HG03571 (cell line): ENCODE data around the gene TUBGCP2.
"Not testable (repeated sequence)": the region's sequence is repeated elsewhere in the genome, so short reads cannot be mapped to it uniquely, and the experiment has no call there.

ENCODE experiments used
- ATAC-seq: cut with Tn5 transposase; IDR thresholded peaks from one replicate; pipeline ENCODE4 v1.9.1; 2021; ENCODE audit not compliant: unreplicated experiment

The TUBGCP2 gene

DNA sequence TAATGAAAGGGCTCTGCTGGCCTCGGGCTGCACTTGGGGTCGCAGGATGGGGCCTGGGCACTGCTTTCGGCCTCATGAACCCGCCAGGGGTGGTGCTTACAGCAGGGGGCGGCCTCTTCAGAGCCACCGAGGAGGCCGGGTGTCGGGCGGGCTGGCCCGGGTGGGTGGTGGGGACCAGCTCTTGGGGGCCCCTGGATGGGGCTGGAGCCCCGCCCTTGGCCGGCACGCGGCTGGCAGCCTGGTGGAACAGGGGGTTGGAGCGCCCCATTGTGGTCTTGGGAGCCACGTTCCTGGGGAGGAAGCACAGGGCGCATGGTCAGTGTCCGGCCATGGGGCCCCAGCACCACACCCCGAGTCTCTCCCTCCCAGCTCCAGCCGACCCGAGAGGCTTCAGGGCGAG is 40.8 kb downstream of the TUBGCP2 start:
- ATAC-seq: no peak

DNA sequence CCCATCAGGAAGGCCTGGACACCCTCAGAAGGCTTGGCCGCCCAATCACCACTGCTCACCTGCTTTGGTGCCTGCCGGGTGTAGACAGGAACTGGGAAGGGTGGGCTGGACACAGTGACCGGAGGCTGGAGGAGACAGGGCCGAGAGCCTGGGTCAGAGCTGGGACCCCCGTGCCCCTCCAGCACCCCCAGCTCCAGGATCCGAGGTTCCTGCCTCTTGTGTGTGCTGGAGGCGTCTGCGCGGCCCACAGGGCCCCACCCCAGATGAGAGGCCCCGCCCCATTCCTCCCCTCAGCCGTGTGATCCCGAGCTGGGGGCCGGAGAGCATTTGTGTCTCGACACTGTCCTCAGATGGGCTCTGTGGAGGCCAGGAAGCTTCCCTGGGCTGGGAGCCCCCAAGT is 41.4 kb downstream of the TUBGCP2 start:
- no peak for ATAC-seq

DNA sequence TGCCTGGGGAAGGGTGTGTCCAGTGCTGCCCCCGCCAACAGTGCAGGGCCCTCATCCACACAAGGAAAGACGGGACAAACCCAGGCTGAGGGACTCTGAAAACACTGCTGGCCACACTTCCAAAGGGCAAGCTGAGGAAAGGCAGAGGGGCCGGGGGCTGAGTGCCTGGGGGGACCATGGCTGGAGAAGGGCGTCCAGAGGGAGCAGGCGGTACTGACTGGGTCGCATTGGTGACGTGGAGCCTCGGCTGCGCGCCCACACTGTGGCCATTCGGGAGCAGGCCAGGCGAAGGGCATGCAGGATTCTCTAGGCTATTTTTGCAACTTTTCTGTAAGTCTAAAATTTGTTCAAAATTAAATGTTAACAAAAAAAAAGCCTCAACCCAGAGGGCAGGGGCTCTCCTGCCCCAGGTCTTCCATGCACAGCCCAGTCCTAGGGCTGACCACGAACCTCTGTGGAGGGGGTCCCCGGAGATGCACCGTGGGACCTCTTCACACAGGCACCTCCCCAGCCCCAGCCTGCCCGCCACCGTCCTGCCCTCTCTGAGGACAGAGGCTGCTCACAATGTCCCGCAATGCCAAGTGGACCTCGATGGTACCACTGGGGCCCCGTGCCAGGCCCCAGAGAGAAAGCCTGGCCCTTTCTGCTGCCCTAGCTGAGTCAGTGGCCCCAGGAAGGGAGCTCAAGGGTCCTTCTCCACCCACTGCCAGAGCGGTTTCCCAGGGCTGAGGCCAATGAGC is 42.4 kb downstream of the TUBGCP2 start:
- no peak for ATAC-seq

DNA sequence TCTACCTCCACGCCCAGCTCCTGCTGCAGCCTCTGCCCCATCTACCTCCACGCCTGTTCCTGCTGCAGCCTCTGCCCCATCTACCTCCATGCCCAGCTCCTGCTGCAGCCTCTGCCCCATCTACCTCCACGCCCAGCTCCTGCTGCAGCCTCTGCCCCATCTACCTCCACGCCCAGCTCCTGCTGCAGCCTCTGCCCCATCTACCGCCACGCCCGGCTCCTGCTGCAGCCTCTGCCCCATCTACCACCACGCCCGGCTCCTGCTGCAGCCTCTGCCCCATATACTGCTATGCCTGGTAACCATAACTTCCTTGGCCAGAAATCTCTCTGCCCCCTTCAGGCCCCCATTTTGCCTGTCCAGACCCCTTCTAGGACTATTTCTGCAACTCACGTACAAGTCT is 43.6 kb downstream of the TUBGCP2 start:
- not testable (repeated sequence) for ATAC-seq

DNA sequence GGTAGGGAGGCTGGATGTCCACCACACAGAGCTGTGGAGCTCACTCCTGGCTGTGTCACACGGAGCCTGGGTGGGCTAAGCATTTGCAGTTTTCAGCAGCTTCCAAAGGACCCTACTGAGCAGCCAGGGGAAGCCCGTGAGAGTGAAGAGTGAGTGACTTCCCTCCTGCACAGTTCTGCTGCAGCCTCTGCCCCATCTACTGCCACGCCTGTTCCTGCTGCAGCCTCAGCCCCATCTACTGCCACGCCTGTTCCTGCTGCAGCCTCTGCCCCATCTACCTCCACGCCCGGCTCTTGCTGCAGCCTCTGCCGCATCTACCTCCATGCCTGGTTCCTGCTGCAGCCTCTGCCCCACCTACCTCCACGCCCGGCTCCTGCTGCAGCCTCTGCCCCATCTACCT is 44.2 kb downstream of the TUBGCP2 start:
- no peak for ATAC-seq

DNA sequence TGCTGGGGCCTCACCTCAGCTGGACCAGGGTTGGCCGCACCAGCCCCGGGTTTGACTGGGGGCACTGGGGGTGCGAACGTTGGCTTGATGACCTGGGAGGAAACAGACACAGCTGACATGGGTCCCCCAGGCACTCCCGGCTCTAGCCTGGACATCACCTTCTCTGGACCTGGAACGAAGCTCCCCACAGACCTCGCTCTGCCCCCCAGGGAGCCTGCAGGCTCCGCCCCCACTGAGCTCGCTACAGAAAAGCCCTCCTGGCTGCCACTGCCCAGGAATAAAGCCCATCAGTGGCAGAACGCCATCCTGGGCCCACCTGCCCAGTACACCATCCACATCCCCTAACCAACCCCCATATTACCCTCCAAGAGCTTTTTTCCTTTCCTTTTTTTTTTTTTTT is 45.0 kb downstream of the TUBGCP2 start:
- ATAC-seq: no peak

DNA sequence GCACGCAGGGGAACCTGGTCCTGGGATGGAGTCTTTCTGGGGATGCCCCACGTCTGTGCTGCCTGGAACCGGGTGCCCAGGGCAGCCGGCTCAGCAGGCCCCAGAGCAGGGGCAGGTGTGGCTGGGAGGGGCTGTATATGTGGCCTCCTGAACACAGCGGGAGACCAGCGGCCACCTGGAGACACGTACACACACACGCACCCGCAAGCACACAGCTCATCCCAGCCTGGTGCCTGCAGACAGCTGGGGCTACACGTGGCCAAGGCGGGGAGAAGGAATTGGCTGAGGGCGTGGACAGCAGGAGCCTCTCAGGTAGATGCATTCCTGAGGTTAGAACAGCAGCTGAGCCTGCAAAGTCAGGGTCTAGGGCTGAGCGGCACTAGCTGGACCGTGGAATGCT is 46.0 kb downstream of the TUBGCP2 start:
- ATAC-seq: no peak

DNA sequence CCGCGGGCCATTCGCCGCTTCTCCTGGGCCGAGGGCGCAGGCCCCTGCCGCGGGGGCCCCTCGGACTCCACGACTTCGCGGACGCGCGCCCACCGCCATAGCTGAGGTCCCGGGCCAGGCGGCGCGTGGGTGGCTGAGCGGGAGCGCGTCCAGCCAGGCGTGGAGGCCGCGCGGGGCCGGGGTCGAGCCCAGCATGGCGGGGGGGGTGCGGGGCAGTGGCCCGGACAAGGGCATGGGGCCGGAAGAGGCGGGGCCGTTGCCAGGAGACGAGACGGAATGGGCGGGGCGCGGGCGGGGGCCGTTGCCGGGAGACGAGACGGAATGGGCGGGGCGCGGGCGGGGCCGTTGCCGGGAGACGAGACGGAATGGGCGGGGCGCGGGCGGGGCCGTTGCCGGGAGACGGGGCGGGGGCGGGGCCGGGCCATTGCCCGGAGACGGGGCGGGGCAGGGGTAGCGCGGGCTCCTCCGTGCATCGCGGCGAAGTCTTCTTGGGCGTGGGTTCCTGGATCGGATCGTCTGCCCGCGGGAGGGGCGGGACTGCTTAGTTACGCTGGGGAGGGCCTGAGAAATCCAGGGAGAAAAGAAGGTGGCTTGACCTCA is 46.8 kb downstream of the TUBGCP2 start:
- ATAC-seq: peak; percentile 44

DNA sequence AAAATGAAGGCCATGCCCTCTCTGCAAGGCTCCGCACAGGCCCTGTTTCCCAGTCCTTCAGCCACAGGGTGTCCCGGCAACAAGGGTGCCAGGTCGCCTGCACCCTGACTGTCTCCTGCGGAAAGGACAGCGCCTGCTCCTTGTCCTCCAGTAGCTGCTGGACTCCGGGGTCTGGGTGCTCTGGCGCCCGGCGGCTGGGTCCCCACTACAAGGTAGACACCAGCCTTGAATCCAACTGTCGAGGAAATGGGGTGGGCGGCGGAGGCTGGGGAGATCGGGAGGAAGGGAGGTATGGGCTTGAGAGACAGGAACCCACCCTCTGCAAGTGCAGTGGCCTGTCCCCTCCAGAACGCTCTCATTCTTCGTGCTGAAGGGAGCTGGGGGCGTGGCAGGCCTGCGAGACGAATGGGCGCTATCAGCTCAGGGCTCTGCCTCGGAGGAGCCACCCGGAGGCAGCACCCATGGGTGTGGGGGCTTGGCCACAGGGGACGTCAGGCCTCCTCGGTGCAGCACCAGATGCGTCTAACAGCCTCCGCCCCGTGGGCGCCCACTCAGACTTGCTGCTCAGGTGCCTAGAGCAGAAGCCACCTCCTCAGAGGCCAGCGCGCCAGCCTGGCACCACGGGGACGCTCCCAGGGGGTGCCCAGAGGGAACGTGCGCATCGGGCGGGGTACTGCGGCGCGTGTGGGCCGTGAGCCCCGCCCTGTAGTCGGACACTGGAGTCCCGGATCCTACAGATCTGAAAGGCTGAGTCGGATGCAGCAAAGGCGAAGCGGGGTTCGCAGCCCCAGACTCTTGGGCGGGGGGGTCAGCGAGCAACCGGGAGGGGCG is 47.6 kb downstream of the TUBGCP2 start:
- peak; percentile 35 for ATAC-seq

DNA sequence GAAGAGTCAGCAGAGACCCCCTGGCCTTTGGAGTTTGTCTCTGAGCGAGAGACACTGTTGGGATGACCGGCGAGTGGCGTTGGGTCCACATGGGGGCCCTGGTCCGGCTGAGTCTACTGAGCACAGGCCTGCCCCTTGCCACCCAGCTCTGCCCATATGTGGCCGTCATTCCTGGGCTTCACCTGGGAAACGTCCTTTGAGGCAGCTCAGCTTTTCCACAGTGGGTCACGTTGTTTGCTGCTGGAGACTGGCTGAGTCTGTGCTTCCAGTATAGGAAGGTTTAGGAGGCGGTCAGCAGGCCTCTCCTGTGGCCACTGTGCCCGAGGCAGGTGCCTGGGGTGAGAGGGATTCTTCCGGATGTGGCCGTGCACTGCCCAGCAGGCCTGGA is 49.1 kb downstream of the TUBGCP2 start:
- ATAC-seq: no peak

DNA sequence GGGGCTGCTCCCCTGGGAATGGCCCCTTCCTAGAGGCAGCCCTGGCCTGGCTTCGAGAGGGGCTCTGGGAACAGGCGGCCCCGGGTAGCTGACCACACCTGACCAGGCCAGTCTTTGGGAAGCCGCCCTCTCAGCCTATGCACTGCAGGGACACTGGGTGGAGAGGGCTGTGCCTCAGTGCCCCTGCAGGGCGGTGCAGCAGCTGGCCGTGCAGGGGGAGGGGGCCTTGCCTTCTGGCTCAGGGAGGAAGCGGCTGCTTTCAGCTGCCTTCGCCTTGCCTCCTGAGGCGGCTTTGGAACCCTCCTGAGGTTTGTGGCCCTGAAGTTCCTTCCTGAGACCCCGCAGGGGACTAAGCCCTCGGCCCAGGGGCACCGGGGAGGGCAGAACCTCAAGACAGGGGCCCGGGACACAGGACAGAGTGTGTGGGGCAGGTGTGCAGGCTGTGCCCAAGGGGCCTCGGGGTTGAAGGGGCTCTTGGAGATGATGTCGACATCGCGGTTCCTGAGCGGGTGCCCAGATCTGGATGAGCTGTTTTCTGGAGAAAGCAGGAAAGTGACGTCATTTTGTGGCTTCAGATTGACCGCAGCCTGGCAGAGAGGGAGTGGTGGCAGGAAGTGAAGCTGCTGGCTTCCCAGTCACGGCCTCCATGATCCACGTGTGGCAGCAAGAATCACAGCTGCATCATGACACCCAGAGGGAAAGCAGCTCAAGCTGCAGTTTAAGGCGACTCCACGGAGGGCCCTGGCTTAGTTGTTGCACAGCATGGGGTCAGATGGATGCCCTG is 49.7 kb downstream of the TUBGCP2 start:
- ATAC-seq: no peak

DNA sequence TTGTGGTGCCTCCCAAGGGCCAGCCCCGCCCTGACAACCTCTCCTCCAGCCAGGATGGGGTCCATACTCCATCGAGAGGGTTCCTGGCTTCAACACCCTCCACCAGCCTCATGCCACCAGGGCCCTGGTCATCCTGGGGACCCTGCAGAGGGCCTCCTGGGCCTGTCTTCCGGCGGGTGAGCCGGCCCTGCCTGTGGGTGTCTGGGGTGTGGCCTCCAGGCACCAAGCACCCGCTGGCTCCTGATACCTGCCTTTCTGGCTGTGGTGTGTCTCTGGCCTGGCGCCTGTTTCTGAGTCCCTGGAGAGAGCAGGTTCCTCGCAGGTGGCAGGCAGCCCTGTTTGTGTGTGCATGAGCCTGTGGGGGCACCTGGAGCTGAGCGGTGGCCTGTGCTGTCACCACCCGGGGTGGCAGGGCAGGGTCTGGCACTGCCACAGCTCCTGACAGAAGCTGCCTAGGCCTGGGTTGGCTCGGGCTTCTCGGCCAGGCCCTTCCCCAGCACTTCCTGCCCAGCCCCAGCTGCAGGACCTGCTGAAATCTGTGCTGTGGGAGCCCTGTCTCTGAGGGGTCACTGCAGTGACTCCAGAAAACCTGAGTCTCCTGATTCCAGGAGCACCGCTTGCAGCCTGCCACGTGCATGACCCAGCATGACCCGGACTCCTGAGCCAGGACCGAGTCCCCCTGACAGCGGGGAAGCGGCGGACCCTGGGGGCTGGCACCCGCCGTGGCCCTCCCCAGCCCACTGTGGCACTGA is 50.4 kb downstream of the TUBGCP2 start:
- ATAC-seq: no peak

DNA sequence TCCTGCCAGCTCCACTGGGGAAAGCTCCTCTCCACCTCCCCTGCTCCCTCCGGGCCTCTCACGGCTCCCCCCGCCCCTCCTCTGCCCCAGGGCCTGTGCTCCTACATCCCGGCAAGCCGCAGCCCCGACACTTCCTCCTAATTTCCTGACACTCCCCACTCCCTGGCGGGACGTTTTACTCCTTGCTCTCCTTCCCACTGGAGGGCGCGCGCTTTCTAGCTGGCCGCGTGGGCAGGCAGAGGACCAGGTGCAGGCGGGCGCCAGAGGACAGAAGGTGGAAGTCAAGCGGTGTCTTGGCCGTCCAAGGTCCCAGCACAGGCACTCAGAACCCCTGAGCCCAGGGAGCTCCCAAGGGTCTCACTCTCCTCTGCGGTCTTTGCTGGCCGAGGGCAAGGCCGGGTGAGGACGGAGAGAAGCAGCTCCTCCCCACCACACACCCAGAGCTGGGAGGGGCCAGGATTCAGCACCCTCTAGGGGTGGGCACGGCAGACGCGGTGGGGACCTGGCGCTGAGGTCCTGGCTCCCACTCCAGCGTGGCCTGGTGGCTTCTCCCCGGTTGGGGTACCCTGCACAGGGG is 51.1 kb downstream of the TUBGCP2 start:
- ATAC-seq: no peak

DNA sequence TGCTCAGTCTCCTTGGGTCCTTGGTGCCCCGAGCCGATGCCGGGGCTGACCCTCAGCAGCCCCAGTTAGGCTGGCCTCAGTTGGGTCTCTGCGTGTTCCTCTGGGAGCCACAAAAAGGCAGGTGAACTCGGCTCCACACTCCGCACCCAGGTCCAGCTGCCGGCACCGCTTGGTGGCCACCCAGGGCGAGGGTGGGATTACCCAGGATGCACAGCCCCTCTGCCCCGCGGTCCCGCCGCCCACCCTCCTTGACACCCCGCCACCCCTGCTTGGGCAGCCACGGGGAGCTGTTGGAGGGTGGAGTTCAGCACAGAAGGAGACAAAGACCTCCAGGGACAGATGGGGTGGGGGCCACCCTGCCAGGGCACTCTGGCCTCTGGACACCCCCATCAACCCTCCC is 53.3 kb downstream of the TUBGCP2 start:
- no peak for ATAC-seq

DNA sequence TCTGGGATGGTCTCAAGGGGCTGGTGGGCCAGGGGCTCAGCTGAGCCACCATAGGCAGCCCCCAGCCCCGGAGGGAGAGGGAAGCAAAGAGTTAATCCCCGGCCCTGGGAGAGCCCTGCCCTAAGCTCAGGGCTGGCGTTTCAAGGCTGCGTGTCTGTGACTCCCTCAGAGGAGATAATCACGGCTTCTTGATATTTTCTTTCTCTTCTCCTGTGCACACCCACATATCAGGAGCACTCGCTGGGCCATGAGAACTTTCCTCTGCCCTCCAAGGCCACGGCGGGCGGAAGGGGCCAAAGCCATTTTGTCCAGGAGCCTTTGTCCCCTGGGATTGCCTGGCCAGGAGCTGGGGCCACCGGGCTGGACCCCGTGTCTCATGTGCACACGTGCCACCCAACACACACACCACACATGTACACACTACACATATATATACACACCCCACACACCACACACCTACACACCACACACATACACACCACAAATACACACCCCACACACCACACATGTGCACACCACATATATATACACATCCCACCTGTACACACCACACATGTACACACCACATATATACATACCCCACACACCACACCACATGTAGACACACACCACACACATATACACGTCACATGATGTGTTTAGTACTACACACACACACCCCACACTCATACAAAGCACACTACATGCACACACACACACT is 54.1 kb downstream of the TUBGCP2 start:
- ATAC-seq: no peak

DNA sequence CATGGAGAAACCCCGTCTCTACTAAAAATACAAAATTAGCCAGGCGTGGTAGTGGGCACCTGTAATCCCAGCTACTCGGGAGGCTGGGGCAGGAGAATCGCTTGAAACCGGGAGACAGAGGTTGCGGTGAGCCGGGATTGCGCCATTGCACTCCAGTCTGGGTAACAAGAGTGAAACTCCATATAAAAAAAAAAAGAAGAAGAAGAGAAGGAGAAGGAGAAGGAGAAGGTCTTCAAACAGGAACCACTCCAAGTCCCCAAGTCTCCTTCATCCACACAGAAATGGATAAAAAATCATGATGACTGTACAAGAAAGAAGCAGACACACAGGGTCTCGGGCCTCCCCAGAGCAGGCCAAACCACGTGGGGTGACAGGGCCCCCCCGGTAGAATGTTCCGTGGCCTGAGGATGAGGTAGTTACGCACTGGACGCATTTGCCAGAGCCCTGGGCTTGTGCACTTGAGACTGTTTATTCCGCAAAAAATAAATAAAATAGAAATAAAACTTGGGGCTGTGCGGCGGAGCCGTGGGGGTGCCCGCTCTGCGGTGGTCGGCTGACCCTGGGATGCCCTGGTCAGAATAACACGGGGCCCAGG is 55.2 kb downstream of the TUBGCP2 start:
- no peak for ATAC-seq

DNA sequence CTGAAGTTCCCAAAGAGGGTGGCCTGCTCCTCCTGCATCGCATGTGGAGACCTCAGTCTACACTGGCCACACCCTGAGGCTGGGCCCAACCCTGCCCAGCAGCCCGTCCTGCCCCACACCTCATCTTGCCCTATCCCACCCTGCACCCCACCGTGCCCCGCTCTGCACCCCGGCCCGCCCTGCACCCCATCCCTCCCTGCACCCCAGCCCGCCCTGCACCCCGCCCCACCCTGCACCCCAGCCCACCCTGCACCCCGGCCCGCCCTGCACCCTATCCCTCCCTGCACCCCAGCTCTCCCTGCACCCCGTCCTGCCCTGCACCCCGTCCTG is 56.5 kb downstream of the TUBGCP2 start:
- no peak for ATAC-seq

DNA sequence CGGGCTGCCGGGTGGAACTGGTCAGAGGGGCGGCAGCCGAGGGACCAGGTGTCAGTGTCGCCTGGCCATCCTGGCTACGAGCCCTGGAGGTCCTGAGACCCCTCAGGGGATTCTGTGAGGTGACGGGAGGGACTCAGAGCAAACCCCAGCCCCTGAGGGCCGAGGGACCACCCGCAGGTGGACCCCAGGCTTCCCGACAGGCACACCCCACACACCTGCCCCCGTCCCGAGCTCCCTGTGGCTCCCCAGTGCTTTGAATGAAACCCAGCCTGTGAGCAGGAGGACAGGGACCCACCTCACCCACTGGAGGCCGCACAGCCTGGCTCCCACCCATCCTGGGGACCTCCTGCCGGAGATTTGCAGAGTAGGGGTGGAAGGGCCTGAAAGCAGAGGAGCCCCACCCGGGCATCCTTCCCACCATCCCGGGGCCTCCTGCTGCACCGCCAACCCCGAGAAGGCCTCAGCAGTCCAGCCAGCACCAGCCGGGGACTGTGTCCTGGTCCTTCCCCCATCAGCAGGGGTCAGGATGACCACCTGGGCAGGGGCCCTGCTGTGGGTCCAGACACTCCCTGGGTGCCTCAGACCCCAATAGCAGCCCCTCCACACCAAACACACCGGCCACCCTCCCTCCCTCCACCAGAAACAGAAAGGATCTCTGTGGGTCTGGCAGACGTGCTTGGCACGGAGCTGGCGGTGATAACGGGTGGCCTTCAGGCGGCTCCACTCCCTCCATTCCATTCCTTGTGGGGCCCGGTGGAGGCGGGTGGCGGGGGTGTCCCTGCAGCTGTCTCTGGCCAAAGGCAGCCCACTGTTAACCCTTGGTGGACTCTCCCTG is 57.1 kb downstream of the TUBGCP2 start:
- no peak for ATAC-seq
